Adrenal gland (tissue), 5 donors: ENCODE results near the gene PHF20.

Experiments
- POLR2A ChIP-seq, 2 donors: fragments of 450-650 bp; IDR thresholded peaks; one replicate each; pipeline ENCODE4 v1.6.1; 2017; ENCODE audit warnings: antibody characterized with exemption in 2 of 2, mild to moderate bottlenecking in 2 of 2, moderate library complexity in 1 of 2
- TF ChIP-seq, protein P1 (sequence below), 6 experiments: fragments of 450-650 bp in 4 of 6; fragments of 200-600 bp in 2 of 6; sonication (generic) in 1 of 6; IDR thresholded peaks; 1 replicate in 5 of 6; 2 replicates in 1 of 6; pipeline versions ENCODE4 v1.5.1 to v1.8.0; 2016 to 2021; ENCODE audit warnings: antibody characterized with exemption in 6 of 6, mild to moderate bottlenecking in 2 of 6, moderate library complexity in 1 of 6
- donor health status: DM: no; HTN: no; CAD: no.

DNA sequence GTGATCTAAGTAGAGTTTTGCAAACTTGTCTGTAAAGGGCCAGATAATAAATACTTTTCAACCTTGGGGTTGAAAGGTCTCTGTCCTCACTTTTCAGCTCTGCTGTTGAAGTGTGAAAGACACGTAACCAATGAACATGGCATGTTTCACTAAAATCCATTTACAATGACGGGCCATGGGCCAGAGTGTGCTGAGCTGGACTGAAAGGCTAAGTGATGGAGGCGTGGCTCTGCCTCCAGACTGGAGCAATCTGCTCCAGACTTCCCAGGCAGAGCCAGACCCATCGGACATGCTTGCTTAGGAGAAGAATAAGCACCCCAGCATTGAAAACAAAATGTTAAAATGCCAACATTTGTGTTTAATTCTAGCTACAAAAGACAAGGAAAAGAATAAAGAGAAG, 141.1 kb downstream of the PHF20 start:
- TF ChIP-seq, protein P1, sequence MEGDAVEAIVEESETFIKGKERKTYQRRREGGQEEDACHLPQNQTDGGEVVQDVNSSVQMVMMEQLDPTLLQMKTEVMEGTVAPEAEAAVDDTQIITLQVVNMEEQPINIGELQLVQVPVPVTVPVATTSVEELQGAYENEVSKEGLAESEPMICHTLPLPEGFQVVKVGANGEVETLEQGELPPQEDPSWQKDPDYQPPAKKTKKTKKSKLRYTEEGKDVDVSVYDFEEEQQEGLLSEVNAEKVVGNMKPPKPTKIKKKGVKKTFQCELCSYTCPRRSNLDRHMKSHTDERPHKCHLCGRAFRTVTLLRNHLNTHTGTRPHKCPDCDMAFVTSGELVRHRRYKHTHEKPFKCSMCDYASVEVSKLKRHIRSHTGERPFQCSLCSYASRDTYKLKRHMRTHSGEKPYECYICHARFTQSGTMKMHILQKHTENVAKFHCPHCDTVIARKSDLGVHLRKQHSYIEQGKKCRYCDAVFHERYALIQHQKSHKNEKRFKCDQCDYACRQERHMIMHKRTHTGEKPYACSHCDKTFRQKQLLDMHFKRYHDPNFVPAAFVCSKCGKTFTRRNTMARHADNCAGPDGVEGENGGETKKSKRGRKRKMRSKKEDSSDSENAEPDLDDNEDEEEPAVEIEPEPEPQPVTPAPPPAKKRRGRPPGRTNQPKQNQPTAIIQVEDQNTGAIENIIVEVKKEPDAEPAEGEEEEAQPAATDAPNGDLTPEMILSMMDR (IDR thresholded peaks at IDR 0.05): no peak
- TF ChIP-seq POLR2A (IDR thresholded peaks at IDR 0.05): no peak
